Central memory CD4-positive, alpha-beta T cell (primary cell): ENCODE results near the gene ARL2.
"Not testable (repeated sequence)": the region's sequence is repeated elsewhere in the genome, so short reads cannot be mapped to it uniquely, and the experiment has no call there.

Experiments used
- DNase-seq: peaks from one replicate; pipeline ENCODE4 v3.0.0; 2022
- total RNA-seq, 3 experiments: gene quantifications; one replicate each; lab custom pipeline; 2026; lab: John Stamatoyannopoulos, UW

Gene ARL2
- total RNA-seq = 4.1 to 18.8 (median 13.6) reads per million in 3 experiments

DNA sequence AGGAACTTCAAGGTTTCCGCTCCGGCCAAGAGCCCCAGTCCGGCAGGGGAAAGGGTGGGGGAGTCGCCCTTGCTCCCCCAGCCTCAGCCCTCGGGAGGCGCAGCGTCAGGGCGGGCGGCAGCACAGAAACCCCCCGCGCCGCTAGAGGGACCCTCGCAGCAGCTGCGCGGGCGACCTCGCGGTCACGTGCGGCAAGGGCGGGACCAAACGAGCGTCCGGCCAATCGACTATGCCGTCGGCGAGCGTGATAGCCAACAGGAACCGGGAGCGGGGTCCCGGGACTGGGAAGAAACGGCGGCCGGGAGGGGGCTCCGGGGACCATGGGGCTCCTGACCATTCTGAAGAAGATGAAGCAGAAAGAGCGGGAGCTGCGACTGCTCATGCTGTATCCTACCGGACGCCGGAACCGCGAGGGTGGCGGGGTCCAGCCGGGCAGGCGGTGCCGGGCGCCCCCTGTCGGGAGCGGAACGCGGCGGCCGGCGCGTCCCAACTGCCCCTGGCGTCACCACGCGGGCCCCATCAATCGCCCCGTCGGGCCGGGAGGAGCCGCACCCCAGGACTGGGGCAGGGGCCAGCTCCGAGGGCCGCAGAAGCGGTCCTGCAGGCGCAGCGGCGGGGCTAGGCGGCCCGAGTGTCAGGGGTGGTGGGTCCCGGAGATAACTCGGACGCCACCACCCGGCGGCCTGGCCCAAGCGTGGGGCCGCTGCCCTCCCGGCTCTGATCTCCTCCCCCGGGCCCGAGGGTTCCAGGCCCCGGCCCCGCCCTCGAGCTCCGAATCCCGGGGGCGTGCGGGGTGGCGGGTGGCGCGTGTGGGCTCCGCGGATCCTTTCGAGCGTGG lies at the start of gene ARL2:
TSS of gene ARL2 (plus strand) at position 273 of the 838 bp plus-strand sequence. CDS start at position 321, 48 bp downstream.
- DNase-seq = peak; percentile 76

DNA sequence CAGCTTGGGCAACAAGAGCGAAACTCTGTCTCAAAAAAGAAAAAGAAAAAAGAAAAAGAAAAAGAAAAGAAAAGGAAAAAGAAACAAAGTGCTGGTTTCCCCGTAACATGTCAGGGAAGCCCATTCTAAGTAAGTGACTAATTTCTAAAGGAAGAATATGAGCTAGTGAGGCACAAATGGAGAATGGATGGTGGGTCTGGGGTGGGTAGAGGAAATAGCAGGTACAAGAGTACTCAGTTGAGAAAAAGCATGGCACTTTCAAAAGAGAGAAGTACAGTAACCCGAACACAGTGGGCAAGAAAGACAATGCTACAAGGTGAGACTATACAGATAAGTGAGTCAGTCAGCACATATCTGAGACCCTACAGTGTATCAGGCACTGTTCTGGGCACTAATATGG lies 46.6 kb upstream of the ARL2 start:
- no peak for DNase-seq

DNA sequence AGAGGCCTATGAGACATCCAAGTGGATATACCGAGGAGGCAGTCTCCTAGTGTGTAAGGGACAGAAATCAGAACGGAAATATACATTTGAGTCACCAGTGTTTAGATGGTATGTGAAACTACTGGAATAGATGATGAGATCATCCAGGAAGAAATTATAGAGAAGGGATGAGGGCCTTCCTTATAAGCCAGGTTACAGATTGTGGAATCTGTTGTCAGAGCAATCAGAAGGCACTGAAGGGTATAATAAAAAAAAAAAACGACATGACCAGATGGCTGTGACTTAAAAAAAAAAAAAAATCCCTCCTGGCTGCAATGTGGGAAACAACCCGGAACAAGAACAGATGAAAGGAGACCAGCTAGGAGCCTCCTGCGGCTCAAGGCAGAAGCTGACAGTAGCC lies 44.8 kb upstream of the ARL2 start:
- no peak for DNase-seq

GRCh38 chr11:64970731-64971151 lies 43.2 kb upstream of the ARL2 start:
- no peak for DNase-seq

- peak; percentile 89 for DNase-seq
These were observed 42.3 kb upstream of the ARL2 start, which contains the start of gene MAJIN for GRCh38 chr11:64971421-64972233. Gene MAJIN, minus strand, starts transcription at chr11:64972108. Its CDS starts 12,703 bp downstream, at chr11:64959405.

- no peak for DNase-seq
These were observed 39.8 kb upstream of the ARL2 start for GRCh38 chr11:64974124-64974523.

- DNase-seq = no peak
These were observed 37.3 kb upstream of the ARL2 start for GRCh38 chr11:64976651-64977050.

GRCh38 chr11:64983339-64983738 lies 30.6 kb upstream of the ARL2 start:
- DNase-seq = not testable (repeated sequence)

DNA sequence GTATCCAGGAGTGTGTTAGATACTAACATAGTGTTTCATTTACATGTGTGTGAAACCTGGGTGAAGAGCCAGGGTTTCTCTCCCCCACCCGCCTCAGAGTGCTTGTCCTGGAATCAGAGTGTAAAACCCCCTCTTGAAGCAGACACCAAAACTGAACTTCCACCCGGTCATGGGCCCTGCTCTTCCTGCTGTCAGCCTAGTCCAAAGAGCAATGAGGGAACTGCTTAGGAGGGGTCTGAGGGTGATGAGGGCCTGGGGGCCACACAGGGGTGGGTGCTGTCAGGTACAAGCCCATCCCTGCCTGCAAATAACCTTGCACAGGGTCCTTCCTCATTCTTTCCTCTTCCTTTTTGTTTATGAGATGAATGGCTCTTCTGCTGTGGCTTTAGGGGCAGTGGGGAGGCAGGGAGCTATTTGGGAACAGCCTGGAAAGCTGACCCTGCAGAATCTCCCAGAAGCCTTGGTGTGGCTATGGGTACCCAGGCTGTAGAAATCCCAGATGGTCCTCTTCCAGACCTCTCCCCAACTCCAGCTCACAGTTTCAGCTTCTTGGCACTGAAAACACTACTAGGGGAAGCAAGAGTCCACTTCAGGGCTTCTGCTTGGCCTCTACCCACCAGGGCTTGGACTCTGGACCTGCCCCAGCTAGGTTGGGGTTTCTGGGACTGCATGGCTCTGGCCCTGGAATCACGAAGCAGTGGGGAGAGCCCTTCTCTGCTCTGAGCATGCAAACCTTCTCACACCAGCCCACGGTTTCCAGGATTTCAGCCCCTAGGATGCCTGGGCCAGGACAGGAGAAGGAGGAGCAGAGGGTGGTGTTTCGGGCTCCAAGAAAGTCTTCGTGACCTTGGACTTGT lies 25.7 kb upstream of the ARL2 start:
- no peak for DNase-seq

DNA sequence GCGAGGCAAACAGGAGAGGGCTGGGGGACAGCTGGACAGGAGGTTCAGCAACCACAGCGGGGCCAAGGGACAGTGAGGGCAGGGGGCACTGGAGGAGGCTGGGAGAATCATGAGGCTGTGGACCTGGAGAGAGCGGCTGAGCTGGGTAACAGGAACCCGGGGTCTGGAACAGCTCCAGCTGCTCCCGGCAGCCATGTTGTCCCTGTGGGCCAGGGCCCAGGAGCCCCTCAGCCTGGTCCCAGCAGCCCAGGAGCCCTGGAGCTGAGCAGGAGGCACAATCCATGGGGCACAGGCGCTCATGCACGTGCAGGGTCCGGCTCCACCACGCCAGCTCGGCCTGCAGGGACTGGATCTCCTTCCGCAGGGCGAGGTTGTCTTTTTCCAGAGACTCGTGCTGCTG lies 24.5 kb upstream of the ARL2 start:
- no peak for DNase-seq

- no peak for DNase-seq
These were observed 23.6 kb upstream of the ARL2 start for GRCh38 chr11:64990222-64990923.

DNA sequence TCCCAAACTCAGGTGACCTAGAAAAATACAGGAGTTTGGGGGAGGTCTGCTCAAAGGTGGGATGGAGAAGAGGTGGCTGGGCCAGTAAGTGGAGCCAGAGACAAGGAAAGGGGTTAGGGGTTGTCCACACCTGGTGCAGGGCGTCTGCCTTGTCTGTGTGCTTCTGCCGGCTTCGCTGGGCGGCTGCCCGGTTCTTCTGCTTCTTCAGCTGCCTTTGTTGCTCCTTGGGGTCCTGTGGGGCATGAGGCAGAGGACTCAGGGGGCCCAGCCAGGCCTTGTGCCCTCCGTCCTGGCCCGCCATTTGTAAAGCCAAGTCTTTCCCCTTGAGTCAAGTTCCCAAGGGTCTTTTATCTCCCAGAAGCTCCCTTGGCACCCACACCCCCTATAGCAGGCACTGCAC lies 19.6 kb upstream of the ARL2 start:
- no peak for DNase-seq

DNA sequence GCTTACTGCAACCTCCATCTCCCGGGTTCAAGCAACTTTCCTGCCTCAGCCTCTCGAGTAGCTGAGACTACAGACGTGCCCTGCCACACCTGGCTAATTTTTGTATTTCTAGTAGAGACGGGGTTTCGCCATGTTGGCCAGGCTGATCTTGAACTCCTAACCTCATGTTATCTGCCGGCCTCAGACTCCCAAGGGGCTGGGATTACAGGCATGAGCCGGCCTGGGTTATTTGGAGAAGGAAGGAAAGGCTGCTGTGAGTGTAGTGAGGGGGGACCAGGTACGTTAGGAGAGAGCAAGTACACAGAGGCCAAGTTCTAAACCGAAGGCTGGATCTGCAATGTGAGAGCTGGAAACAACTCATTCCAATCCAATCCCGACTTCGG lies 17.6 kb upstream of the ARL2 start:
- no peak for DNase-seq

DNA sequence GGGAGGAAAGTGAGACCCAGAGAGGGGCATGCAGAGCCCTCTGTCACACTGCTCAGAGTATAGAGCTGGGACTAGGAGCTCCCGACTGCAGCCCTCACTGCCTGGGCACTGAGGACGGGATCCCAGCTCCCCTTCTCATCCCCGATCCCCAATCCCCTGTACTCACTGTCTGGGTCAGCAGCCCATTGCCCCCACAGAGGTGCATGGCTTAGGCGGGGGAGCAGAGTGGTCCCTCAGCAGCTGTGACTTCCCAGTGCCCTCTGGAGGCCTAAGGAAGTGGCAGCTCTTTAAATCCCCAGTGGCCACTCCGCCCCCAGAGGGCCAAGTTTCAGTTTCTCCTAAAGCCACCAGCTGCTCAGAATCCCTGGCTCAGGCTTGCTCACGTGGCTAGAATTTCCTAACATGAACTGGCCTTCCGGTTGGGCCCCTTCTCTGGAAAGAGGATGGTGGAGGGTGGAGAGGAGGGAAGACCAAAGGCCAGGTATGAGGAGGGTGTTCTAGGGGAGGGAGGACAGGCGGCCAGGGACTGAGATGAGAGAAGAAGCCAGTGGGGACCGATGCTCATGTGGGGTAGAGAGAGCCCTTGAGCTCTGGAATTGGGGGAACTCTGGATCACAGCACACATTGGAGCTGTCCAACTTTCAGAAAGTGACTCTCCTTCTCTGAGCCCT lies 17.1 kb upstream of the ARL2 start, which contains the start of gene BATF2:
TSS of gene BATF2 (minus strand) at position 262 of the 671 bp plus-strand sequence. CDS start at position 205, 57 bp downstream.
- DNase-seq = no peak

DNA sequence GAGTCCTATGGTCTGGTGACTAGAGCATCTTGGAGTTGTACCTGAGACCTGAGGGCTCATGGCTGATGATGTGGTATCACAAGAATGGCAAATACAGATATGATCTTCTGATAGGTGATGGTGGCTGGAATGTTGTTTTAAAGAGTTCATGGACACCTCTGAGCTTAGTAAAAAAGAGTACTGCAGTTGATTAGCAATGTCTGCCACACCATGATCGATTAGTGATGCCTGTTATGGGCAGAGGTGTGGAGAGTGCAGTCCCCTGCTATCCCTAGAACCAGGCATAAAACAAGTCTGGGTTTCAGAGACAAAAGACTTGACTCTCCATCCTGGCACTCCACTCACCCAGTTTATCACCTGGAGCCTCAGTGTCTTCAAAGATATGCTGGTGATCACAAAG lies 15.8 kb upstream of the ARL2 start:
- no peak for DNase-seq

DNA sequence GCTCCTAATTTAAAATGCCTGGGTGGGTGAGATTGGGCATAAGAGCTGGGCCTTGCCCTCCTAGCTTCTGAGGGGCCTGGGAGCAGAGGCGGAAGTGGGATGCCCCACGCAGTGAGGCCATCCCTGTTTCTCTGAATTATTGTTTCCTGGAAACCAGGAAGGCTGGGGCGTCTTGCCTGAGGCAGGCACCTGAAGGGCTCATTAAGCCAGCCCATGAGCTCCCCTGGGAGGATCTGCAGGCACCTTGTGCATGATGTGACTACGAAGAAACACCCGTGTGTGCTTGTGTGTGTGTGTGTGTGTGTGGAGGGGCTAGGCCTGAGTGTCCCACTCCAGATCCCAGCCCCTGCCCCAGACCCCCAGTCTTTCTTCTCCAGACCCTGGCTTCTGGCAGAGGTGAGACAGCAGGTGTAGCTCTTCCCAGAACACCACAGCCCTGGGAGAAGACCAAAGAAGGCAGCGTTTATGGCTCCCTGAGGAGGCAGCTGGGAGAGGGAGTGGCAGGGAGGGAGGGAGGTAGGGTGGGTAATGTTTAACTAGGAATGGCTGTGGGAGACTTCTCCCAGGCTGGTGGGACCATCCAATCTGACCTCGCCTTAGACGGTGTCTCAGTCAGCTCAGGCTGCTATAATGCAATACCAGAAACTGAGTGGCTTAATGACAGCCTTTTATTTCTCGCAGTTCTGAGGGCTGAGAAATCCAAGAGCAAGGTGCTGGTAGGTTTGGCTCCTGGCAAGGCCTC lies 15.1 kb upstream of the ARL2 start:
- no peak for DNase-seq

GRCh38 chr11:64999478-64999877 lies 14.5 kb upstream of the ARL2 start:
- DNase-seq = no peak

- DNase-seq = no peak
These were observed 11.3 kb upstream of the ARL2 start for GRCh38 chr11:65002706-65003105.

- no peak for DNase-seq
These were observed 10.7 kb upstream of the ARL2 start for GRCh38 chr11:65003282-65003681.

DNA sequence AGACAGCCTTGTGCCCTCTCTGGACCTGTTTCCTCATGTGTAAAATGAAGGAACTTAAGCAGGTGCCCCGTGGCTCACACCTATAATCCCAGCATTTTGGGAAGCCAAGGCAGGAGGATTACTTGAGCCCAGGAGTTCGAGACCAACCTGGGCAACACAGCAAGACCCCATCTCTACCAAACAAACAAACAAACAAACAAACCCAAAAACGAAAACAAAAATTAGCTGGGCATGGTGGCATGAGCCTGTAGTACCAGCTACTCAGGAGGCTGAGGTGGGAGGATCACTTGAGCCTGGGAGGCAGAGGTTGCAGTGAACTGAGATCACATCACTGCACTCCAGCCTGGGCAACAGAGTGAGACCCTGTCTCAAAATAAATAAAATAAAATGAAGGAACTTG lies 10.0 kb upstream of the ARL2 start:
- DNase-seq = not testable (repeated sequence)

DNA sequence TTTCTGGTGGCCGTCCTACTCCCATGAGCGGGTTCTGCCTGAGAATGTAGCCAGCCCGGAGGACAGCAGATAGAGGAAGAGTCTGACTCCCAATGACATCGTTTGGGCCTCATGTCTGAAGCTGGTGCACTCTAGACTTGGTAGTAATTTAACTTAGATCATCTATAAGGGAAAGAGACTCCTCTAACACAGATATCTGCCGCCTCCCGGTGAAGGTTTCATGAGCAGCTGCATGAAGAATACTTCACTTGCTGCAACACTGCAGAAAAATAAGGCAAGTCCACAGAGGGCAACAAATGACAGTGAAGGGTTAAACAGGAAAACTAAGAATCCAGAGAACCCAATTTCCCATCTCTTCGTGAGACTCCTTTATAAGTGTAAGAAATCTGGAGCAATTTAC lies 5.9 kb upstream of the ARL2 start:
- no peak for DNase-seq
